Muscle of arm (tissue), 12 donors: Measurements from ENCODE around the gene DNAH12. TPM values are rescaled to one million over a fixed set of nuclear protein-coding genes. Genes with fewer than 3 reads are reported as not detected.
"Not testable (repeated sequence)": the region's sequence is repeated elsewhere in the genome, so short reads cannot be mapped to it uniquely, and the experiment has no call there.

Experiments used
- DNase-seq: peaks from one replicate; pipeline ENCODE4 v3.0.0-alpha.2; 2013
- polyA plus RNA-seq, 12 donors: library from polyadenylated mRNA; unstranded; fragments of 120-200 nt; gene quantifications; one replicate each; pipeline ENCODE4 v1.2.1, GENCODE V29; 2013; ENCODE audit not compliant: insufficient read length in 12 of 12

DNAH12 gene
- polyA plus RNA-seq, 12 donors: 0.22 to 0.93 (median 0.54) TPM; not detected in 2

- no peak for DNase-seq
These were observed 213.0 kb downstream of the DNAH12 start for GRCh38 chr3:57331078-57331610.

DNA sequence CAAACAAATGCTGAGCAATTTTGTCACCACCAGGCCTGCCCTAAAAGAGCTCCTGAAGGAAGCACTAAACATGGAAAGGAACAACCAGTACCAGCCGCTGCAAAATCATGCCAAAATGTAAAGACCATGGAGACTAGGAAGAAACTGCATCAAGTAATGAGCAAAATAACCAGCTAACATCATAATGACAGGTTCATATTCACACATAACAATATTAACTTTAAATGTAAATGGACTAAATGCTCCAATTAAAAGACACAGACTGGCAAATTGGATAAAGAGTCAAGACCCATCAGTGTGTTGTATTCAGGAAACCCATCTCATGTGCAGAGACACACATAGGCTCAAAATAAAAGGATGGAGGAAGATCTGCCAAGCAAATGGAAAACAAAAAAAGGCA is 217.6 kb downstream of the DNAH12 start:
- not testable (repeated sequence) for DNase-seq

DNA sequence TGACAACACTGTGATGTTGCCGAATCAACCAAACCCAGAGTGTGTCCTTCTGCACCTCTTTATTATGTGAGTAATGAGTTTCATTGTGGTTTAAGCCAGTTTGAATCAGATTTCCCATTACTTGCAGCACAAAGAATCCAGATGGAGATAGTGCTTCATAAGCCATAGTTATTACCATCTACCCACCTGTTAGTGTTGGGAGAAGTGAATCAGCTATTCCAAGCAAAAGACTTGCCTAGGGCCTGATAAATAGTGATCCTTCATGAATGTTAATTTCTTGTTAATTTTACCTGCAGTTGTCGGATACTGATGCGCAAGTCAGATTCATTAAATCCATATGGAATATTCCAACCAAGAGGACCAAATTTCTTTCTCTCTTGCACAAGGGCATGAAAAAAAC is 229.9 kb downstream of the DNAH12 start:
- no peak for DNase-seq

GRCh38 chr3:57309769-57310360 is 234.3 kb downstream of the DNAH12 start:
- DNase-seq: no peak

DNA sequence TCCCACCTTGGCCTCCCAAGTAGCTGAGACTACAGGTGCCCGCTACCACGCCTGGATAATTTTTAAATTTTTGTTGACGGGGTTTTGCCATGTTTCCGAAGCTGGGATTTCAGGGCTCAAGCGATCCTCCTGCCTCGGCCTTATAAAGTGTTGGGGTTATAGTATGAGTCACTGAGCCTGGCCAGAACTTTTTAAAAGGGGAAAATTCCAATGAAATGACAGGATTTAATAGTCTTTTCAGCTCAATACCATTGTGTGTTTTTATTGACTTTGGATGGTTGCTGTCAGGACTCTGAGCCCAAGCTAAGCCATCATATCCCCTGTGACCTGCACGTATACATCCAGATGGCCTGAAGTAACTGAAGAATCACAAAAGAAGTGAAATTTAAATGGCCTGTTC is 240.6 kb downstream of the DNAH12 start:
- DNase-seq: not testable (repeated sequence)

GRCh38 chr3:57298041-57298440 is 246.1 kb downstream of the DNAH12 start:
- DNase-seq: no peak

DNA sequence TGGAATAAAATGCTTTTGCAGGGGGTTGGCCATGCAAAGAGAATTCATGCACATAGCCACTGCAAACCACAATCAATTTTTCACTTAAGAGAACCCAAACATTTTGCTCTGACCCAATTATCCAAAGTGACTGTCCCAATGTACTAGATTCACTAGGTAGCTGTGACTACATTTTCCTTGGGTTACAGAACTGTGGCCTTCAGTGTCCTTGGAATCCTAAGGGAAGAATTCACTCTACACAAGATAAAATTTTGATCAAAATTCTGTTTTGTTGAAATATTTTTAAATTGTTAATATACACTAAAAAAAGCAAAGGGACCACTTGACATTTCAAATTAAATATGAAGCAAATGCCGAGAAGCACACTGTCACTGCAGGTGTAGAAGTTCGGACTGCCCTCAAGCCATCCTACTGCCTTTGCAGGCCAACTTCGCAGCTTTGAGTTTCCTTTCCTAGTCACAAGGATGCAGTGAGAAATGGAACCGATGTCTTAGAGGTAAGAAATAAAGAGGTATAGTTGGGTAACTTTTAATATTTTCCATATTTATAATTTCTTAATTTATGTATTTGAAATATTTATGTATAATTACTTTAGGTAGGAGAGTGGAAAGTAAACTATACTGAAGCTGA is 251.1 kb downstream of the DNAH12 start:
- no peak for DNase-seq

- DNase-seq: no peak
These were observed 251.8 kb downstream of the DNAH12 start, which contains the start of gene ASB14 for GRCh38 chr3:57292159-57292896. ASB14 (minus strand) TSS chr3:57292685; CDS start chr3:57292033, 652 bp downstream.

GRCh38 chr3:57288403-57288802 is 255.7 kb downstream of the DNAH12 start:
- DNase-seq: no peak

GRCh38 chr3:57287205-57287604 is 256.9 kb downstream of the DNAH12 start:
- DNase-seq: no peak

DNA sequence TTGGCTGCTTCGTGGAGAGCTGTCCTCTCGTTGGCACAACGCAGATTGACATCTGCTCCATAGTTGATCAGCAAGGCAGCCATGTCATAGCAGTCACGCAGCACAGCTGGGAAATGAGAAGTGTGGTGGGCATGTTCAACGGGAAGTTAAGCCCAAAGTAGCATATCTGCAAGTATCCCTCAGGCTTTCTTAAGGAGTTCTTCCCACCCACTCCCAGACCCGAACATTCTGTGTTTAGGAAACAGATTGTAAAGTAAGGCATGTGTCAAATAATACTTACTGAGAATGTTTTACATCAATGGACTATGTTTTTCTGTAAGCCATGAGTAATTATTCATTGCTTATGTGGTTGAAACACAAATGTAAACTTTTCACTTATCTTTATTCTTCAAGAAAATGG is 260.8 kb downstream of the DNAH12 start:
- no peak for DNase-seq

- DNase-seq: no peak
These were observed 262.4 kb downstream of the DNAH12 start for GRCh38 chr3:57281715-57282114.

DNA sequence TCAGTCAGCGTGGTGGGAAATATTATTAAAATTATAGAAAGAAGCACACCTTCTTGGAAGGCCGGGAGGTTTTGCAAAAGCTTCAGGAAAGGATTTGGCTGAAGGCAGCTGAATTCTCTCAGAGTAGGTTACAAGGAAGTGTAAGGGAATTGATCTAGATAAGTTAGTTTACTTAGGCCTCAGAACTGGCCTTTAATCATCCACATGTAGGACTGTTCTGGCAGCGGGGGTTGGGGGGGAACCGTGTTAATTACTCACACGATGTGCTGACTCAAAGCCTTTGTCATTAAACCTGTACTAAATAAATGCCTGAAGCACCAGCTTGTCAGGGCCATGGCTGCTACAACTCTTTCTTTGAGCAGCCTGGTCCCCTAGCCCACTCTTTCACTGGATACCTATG is 264.5 kb downstream of the DNAH12 start:
- DNase-seq: no peak

DNA sequence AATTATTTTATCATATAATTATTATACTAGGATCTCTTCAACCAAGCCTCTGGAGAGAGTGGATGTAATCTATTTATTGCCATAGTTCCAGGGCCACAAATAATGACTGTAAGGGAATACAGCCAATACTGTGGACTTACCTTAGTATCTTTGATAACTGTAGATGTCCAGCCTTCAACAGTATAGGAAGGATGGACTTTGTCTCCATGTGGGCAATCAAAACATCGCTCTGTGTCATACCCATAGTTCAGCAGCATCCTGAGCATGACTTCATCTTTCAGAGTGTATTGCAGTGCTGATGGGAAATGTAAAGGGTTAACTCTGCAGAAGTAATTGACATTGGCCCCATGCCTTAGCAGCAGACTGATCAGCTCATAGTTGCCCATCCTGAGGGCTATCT is 265.9 kb downstream of the DNAH12 start:
- no peak for DNase-seq

GRCh38 chr3:57275393-57275792 is 268.8 kb downstream of the DNAH12 start:
- no peak for DNase-seq

DNA sequence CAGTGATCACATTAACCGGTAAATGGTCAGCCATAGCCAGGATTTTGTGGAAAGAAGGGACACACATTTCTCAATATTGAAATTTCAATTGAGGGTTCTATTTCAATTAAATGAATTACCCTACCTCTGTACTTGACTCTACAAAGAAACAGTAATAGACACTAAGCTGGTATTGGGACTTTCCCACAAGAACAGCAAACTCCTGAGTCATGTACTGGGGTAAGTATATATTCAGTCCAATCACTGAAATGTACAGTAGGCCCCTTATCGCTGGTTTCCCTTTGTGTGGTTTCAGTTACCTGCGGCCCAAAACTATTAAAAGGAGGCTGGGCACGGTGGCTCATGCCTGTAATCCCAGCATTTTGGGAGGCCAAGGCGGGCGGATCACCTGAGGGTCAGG is 269.3 kb downstream of the DNAH12 start:
- no peak for DNase-seq

- no peak for DNase-seq
These were observed 275.7 kb downstream of the DNAH12 start for GRCh38 chr3:57268416-57268815.

- DNase-seq: no peak
These were observed 282.2 kb downstream of the DNAH12 start for GRCh38 chr3:57261929-57262328.

GRCh38 chr3:57261119-57261518 is 283.0 kb downstream of the DNAH12 start:
- no peak for DNase-seq

GRCh38 chr3:57257678-57258077 is 286.5 kb downstream of the DNAH12 start:
- DNase-seq: no peak

DNA sequence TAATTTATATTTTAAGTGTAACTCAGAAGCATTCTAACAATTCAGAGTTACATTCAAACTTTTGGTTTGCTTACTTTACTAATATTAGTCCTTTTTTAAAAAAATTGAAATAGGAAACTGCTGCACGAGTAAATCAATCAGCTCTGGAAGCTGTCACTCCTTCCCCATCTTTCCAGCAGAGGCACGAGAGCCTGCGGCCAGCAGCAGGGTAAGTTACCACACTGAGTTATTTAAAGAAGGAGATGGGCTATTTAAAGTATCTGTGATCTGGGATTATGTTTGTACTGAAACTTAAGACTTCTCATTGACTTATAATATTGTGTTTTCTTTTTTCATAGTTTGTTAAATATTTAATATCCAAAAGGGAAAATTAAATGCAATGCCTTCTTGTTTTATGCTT is 287.3 kb downstream of the DNAH12 start:
- DNase-seq: no peak

- no peak for DNase-seq
These were observed 291.7 kb downstream of the DNAH12 start for GRCh38 chr3:57252404-57252803.

GRCh38 chr3:57244946-57245345 is 299.2 kb downstream of the DNAH12 start:
- no peak for DNase-seq
